ENCODE measurements around the gene CAV1. TPM values are rescaled to one million over a fixed set of nuclear protein-coding genes. Genes with fewer than 3 reads are reported as not detected.

The CAV1 gene
- total RNA-seq, 2 experiments from 2014 or later: 0.13 to 0.38 TPM

DNA sequence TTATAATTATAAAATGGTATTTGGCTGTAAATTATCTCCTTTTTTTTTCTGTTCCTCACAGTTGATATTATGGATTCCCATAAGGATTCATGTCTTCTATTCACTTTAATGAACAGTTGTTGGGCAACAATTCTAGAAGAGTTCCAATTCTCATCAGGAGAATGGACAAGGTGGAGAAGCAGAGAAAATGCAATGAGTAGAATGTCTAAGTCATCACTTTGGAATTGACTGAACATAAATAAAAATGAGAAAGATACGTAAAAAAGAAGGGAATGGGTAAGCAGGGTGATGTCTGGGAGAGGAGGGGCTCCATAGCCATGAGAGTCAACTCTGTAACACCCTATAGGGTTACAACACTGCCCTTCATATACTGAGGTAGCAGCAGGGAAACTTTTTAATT, 27.1 kb upstream of the CAV1 start:
- Mint-ChIP-seq H3K27me3 (peaks cover 56% of the 10 kb centered on the region), H3K4me1 (peaks cover 10% of the 10 kb centered on the region), H3K4me3 (no peak overlapping the region), H3K36me3 (ENCODE audit: low read depth) (no peaks in the 10 kb centered on the region), H3K27ac (no peak overlapping the region), H3K9me3 (no peaks in the 10 kb centered on the region)
- CTCF ChIA-PET: no interaction called here
- DNase-seq: no peak
- POLR2A ChIA-PET: no interaction called here

DNA sequence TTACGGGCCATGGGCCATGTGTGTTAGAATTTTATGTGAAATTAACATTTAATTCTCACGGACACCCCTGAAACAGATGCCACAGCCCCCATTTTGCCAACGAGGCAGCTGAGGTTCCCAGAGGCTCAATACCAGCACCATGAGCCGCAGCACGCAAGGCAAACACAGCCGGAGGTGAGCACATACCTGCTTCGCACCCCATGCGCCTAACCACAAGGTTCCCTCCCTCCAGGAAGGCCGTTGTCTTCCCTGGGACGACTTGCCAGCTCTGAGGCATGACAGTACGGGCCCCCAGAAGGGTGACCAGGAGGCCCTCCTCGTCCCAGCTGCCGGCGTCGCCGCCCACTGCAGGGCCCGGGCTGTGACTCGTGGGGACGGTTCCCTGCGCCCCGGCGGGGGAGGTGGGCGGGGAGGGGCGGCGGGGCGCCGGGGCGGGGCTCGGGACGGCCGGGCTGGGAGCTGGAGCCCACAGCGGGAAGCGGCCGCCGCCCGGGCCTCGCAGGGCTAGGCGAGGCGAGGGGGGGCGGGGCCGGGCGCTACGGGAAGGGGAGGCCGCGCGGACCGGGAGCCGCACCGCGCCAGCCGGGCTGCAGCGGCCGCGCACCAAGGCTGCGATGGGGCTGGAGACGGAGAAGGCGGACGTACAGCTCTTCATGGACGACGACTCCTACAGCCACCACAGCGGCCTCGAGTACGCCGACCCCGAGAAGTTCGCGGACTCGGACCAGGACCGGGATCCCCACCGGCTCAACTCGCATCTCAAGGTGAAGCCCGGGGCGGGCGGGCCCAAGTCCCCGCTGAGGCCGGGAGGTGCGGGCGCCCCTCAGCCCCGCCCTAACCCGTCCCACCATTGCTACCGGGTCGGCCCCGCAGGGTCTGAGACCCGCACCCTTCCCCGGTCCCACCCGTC, 25.4 kb upstream of the CAV1 start, which contains the start of gene CAV2:
Gene CAV2, plus strand, starts transcription at position 571 of the 910 bp plus-strand sequence. Its CDS starts 44 bp downstream, at position 615.
- Mint-ChIP-seq H3K4me1 (peaks cover 10% of the 10 kb centered on the region), H3K27ac (no peak within 1 kb of the TSS), H3K27me3 (peaks cover 61% of the 10 kb centered on the region), H3K9me3 (no peaks in the 10 kb centered on the region), H3K36me3 (ENCODE audit: low read depth) (no peaks in the 10 kb centered on the region), H3K4me3 (peak within 1 kb of the TSS; percentile 40)
- DNase-seq: peak; percentile 18
- CTCF ChIA-PET: no interaction called here
- POLR2A ChIA-PET: no interaction called here

- H3K36me3 Mint-ChIP-seq (ENCODE audit: low read depth): no peaks in the 10 kb centered on the region
- ChIA-PET CTCF (no interaction called here), POLR2A (no interaction called here)
- peak; percentile 41 for DNase-seq
- peaks cover 10% of the 10 kb centered on the region for H3K4me1 Mint-ChIP-seq
- H3K4me3 Mint-ChIP-seq: peak overlapping the region; percentile 40
- H3K9me3 Mint-ChIP-seq: no peaks in the 10 kb centered on the region
- no peak overlapping the region for H3K27ac Mint-ChIP-seq
- H3K27me3 Mint-ChIP-seq: peaks cover 62% of the 10 kb centered on the region
Measured at GRCh38 chr7:116500078-116500853, 24.6 kb upstream of the CAV1 start.

- POLR2A ChIA-PET: interaction anchor here (0.9 to 1.1 kb wide), 2 partner anchors 10 to 25 kb away, joined by 4 to 7 read pairs; no protein-coding TSS in a partner anchor
- CTCF ChIA-PET: interaction anchor here (0.8 to 1.4 kb wide), 3 partner anchors 24 to 89 kb away, joined by 3 to 4 read pairs (median 3); no protein-coding TSS in a partner anchor
- H3K9me3 Mint-ChIP-seq: no peaks in the 10 kb centered on the region
- DNase-seq: no peak
- H3K27me3 Mint-ChIP-seq: peaks cover 63% of the 10 kb centered on the region
- no peak overlapping the region for H3K4me3 Mint-ChIP-seq
- H3K27ac Mint-ChIP-seq: no peak overlapping the region
- H3K4me1 Mint-ChIP-seq: peaks cover 10% of the 10 kb centered on the region
- H3K36me3 Mint-ChIP-seq (ENCODE audit: low read depth): no peaks in the 10 kb centered on the region
Measured at GRCh38 chr7:116501425-116502167, 23.2 kb upstream of the CAV1 start.

DNA sequence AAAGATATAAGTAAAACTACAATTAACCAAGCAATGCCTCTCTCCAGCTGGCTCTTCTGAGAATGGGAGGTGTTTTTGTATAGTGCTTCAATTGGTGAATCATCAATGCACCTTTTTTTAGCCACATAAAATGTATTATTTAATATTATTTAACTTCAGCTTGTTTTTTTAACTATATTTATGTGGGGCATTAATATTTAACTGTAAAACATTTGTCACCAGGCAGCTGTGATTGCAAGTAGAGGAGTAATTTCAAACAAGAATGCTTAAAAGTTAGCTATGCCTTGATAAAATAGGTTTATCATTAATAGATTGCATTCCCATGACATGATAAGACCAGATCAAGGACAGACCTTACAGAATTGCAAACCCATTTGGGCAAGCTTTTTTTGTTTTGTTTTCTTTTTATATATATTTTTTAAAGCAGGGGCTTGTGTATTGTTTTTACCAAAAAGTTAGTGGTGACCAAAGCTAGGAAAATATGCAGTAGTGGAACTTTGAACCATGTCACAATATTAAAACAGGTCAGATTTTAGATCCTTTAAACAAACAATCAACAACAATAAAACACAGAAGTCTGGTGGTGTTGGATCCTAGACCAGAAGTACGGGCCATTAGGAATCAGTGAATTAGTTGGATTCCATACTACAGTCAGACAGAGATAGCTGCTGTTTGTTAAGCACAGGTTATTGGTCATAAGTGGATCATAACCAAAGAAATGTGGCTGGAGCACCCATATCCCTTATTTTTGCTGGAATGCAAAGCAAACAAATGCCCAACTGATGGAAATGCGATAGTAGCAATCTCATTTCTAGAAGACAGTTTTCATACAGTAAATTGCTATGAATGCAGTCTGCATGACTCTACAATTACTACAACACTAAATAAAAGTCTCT, 22.4 kb upstream of the CAV1 start:
- no peak overlapping the region for H3K4me3 Mint-ChIP-seq
- peaks cover 59% of the 10 kb centered on the region for H3K27me3 Mint-ChIP-seq
- H3K27ac Mint-ChIP-seq: no peak overlapping the region
- no peaks in the 10 kb centered on the region for H3K9me3 Mint-ChIP-seq
- CTCF ChIA-PET: interaction anchor here (0.8 to 1.4 kb wide), 3 partner anchors 23 to 88 kb away, joined by 3 to 4 read pairs (median 3); no protein-coding TSS in a partner anchor
- H3K36me3 Mint-ChIP-seq (ENCODE audit: low read depth): no peaks in the 10 kb centered on the region
- no peak for DNase-seq
- POLR2A ChIA-PET: interaction anchor here (0.9 to 1.1 kb wide), 2 partner anchors 9 to 24 kb away, joined by 4 to 7 read pairs; no protein-coding TSS in a partner anchor
- H3K4me1 Mint-ChIP-seq: peaks cover 10% of the 10 kb centered on the region

DNA sequence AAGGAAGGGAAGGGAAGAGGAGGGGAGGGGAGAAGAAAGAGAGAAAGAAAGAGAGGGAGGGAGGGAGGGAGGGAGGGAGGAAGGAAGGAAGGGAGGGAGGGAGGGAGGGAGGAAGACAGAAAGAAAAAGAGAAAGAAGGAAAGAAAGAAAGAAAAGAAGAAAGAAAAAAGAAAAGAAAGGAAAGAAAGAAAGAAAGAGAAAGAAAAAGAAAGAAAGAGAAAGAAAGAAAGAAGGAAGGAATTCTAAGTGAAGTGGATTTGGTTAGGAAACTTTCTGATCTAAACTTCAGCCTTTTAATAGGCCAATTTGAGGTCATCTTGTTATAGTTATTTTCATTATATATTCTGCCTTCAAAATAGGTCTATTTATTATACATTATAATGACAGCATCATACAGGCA, 21.0 kb upstream of the CAV1 start:
- no peak for DNase-seq
- Mint-ChIP-seq H3K36me3 (ENCODE audit: low read depth) (no peaks in the 10 kb centered on the region), H3K4me3 (no peak overlapping the region), H3K27me3 (peaks cover 51% of the 10 kb centered on the region), H3K27ac (no peak overlapping the region), H3K4me1 (peaks cover 10% of the 10 kb centered on the region), H3K9me3 (no peaks in the 10 kb centered on the region)
- ChIA-PET POLR2A (no interaction called here), CTCF (interaction anchor here (0.7 kb wide), 1 partner anchor 22 kb away, joined by 5 read pairs; no protein-coding TSS in a partner anchor)

- CTCF ChIA-PET: no interaction called here
- no peaks in the 10 kb centered on the region for H3K9me3 Mint-ChIP-seq
- POLR2A ChIA-PET: no interaction called here
- H3K36me3 Mint-ChIP-seq (ENCODE audit: low read depth): no peaks in the 10 kb centered on the region
- H3K4me1 Mint-ChIP-seq: peaks cover 7% of the 10 kb centered on the region
- peaks cover 52% of the 10 kb centered on the region for H3K27me3 Mint-ChIP-seq
- no peak overlapping the region for H3K4me3 Mint-ChIP-seq
- H3K27ac Mint-ChIP-seq: no peak overlapping the region
- no peak for DNase-seq
Measured at GRCh38 chr7:116505278-116505677, 19.6 kb upstream of the CAV1 start.

DNA sequence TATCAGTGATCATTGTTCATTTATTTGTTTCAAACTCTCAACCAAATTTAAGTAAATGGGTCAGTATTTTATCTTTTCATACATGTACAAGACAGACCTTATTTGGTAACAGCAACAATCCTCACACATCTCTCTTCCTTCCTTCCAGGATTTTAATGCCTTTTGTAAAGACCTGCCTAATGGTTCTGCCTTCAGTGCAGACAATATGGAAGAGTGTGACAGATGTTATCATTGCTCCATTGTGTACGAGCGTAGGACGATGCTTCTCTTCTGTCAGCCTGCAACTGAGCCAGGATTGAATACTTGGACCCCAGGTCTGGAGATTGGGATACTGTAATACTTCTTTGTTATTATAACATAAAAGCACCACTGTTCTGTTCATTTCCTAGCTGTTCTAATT, 19.0 kb upstream of the CAV1 start:
- peaks cover 47% of the 10 kb centered on the region for H3K27me3 Mint-ChIP-seq
- peaks cover 1% of the 10 kb centered on the region for H3K4me1 Mint-ChIP-seq
- no peaks in the 10 kb centered on the region for H3K9me3 Mint-ChIP-seq
- H3K27ac Mint-ChIP-seq: no peak overlapping the region
- H3K36me3 Mint-ChIP-seq (ENCODE audit: low read depth): no peaks in the 10 kb centered on the region
- ChIA-PET POLR2A (no interaction called here), CTCF (no interaction called here)
- no peak for DNase-seq
- H3K4me3 Mint-ChIP-seq: no peak overlapping the region

GRCh38 chr7:116509982-116510579, 14.8 kb upstream of the CAV1 start:
- ChIA-PET POLR2A (interaction anchor here (2.0 kb wide), 1 partner anchor 8 kb away, joined by 7 read pairs; no protein-coding TSS in a partner anchor), CTCF (interaction anchor here (1.3 kb wide), 1 partner anchor 82 kb away, joined by 3 read pairs; no protein-coding TSS in a partner anchor)
- no peak overlapping the region for H3K27ac Mint-ChIP-seq
- no peak for DNase-seq
- peaks cover 18% of the 10 kb centered on the region for H3K4me1 Mint-ChIP-seq
- peaks cover 34% of the 10 kb centered on the region for H3K27me3 Mint-ChIP-seq
- H3K36me3 Mint-ChIP-seq (ENCODE audit: low read depth): no peaks in the 10 kb centered on the region
- no peak overlapping the region for H3K4me3 Mint-ChIP-seq
- no peaks in the 10 kb centered on the region for H3K9me3 Mint-ChIP-seq

DNA sequence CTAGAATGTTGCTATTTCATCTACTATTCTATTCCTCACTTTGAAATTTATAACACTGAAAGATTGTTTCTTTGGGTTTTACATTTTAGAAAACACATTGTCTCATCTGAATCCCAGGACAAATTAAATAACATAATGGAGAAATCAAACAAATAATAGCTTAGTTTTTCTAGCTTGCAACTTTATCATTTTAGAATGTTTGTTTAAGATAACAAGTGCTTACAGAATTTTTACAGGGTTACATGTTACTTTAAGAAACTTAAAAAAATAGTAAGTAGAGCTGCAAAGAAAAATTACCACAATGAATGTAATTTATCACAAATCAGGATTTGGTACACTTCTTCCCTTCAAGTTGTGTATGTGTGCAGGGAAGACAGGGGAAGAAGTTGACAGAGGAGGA, 14.0 kb upstream of the CAV1 start:
- Mint-ChIP-seq H3K27me3 (peaks cover 34% of the 10 kb centered on the region), H3K27ac (no peak overlapping the region), H3K9me3 (no peaks in the 10 kb centered on the region), H3K4me3 (no peak overlapping the region), H3K36me3 (ENCODE audit: low read depth) (no peaks in the 10 kb centered on the region), H3K4me1 (peaks cover 18% of the 10 kb centered on the region)
- ChIA-PET CTCF (interaction anchor here (1.3 to 2.8 kb wide), 2 partner anchors 15 to 81 kb away, joined by 3 to 14 read pairs; no protein-coding TSS in a partner anchor), POLR2A (interaction anchor here (0.7 to 2.0 kb wide), 2 partner anchors 9 to 15 kb away, joined by 3 to 7 read pairs; no protein-coding TSS in a partner anchor)
- no peak for DNase-seq

Data from activated CD4-positive, alpha-beta memory T cell treated with anti-CD3 and anti-CD28 coated beads, Interleukin-2, amount 10 ng/mL, durations not matched to agents 7 days and 5 days (primary cell).